HG03432 (cell line): ENCODE measurements around the gene KISS1.

ENCODE experiments used
- ATAC-seq: cut with Tn5 transposase; IDR thresholded peaks from one replicate; pipeline ENCODE4 v1.9.1; 2021; ENCODE audit warnings: mild to moderate bottlenecking, moderate library complexity; ENCODE audit not compliant: unreplicated experiment

KISS1 gene

DNA sequence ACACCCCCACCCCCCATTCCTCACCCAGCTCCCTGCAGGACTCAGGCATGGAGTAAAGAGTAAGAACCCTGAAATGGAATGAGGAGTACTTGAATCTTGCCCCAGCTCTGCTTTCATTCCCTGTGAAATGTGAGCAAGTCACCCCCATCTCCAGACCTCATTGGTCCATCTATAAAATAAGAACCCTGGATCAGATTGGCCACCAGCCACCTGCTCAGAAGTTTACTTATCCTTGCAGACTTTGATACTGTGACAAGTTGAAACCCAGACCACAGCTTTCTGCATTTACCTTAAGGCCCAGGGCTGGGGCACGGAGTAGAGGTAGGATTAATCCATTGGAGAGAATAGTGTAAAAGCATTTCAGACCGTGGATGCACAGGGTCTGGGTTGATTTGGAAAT, 2.2 kb downstream of the KISS1 start:
- ATAC-seq, result no peak

DNA sequence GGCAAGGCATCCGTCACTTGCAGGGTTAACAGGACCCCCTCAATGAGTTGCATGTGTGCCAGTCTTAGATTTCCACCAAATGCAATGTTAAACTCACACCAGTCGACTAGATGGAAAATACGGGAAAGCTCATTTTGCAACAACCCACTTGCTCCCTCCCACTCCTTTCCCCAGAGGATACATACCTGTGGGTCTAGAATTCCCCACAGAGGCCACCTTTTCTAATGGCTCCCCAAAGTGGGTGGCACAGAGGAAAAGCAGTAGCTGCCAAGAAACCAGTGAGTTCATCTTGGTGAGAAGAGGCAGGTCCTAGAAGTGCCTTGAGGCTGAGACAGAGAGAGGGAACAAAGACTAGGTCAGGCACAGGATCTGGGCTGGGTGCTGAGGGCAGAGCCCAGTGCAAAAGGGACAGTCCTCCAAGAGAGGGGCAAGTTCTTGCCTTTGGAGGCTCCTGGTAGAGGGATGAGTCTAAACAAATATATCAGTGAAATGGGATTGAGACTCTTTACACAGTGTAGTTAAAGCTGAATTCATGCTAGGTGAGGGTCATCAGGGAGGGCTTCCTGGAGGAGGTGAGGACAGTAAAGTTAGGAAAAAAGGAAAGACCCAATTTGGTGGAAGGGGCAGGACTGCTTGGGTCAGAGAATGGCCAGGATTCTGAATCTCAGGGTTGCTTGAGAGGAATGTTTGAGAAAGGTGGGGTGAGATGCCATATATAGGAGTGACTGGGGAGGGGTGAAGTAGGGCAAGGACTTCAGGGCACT, 3.5 kb downstream of the KISS1 start:
- no peak for ATAC-seq

DNA sequence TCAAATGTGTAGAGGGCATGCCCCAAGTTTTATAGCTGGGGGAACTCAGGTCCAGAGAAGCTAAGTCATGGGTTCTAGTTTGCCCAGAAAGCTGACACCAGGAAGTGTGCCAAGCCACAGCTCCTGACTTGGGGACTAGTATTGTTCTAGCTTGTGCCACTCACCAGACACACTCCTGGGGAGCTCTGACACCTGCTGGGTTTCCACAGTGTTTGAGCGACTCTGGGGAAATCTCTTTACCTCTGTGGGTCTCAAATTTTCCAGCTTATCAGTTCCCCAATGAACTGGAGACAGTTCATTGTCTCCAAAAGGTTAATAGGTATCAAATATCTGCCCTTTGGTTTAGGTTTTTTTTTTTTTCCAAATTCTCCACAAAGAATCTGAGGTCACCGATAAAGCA, 4.2 kb downstream of the KISS1 start:
- ATAC-seq, result no peak

DNA sequence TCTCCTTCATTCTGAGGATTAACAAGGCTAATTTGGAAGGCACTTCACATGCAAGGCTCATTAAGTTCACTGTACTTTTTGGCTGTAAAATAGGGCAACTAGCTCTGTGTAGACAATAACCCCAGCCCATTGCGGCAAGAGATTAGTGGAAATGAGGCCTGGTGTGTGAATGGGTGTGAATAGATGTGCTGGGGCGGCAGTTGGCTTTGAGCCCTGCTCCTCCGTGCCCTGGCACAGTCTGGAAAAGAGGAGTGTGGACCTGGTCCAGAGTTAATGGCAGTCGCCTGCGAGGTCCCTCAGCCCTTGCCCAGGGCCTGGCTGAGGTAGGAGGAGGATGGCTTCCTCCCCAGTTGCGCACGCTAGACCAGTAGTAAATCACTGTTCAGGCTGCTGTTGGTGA, 4.8 kb downstream of the KISS1 start:
- ATAC-seq, result no peak

DNA sequence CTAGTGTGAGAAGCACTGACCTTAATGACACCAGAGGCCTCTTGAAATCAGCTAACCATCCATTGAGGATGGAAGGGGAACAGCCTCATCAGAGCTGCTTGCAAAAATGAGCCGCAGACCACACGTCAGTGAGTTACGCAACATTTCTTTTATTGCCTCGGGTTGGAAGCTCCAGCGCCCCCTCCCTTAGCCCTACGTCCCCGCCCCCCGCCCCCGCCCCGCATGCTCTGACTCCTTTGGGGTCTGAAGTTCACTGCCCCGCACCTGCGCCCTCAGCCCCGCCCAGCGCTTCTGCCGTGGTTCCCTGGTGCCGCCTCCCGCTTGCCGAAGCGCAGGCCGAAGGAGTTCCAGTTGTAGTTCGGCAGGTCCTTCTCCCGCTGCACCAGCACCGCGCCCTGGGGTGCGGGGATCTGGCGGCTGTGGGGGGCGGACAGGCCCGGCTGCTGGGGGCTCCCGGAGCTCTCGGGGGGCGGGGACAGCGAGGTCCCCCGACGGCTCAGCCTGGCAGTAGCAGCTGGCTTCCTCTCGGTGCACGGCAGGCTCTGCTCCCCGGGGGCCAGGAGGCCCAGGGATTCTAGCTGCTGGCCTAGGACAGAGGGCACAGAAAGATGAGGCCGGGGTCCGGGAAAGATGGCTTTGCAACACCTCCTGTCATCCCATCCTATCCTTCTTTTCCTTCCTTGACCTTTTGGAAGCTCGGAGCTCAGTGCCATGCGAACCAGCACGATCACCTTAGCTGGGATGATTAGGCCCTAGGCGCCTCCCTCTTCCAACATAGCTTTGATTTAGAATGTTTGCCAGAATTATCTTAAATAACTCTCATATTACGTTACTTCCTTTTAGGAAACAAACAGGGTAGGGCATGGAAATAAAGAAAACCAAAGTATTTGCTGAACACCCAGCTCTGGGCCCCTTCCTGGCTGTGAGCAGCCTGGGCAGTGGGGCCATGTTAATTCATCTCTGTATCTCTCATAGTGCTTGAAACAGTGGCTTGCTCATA, 5.8 kb downstream of the KISS1 start:
- no peak for ATAC-seq

DNA sequence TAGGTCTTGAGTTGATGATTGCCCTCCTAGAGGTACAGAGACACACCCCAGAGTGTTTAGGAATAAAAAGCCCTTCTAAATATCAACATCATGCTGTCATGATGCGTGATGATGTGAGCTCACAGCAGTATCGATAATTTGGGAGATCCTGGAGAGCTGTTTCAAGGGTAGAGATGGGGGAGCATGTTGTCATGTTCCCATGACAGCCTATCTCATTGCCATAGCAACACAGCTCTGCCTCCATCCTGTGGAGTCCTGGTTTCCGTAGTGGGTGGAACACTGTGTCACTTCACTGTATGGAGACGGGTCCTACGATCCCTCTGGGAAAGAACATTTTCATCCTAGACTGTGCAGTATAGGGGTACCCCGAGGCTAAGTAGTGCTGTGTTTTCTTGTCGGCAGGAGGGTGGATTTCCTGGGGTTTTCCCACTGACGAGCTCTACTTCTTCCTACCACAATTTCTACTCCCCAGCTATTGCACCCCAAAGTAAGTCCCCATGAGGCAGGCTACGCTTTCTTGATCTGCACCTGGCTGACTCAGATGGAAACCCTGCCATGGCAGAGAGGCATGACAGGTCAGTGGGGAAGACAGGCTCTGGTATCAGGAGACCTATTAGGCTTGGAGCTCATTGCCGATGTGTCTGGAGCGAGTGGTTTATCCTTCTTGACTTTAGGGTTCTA, 7.2 kb downstream of the KISS1 start:
- ATAC-seq, result no peak

DNA sequence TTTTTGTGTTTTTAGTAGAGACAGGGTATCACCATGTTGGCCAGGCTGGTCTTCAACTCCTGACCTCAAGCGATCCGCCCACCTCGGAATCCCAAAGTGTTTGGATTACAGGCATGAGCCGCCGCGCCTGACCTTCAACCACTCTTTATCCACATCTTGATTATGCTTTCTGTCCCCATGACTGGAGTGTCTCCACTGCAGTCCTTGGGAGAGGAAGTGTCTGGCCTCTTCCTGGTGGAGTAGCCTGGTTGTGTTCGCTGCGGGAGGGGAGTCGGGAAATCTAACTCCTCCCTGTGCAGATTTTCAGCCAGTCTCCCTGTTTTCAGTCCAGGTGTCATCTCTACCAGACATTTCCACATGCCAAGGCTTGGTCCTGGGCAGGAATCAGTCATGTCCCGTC, 9.7 kb downstream of the KISS1 start:
- ATAC-seq, result no peak

DNA sequence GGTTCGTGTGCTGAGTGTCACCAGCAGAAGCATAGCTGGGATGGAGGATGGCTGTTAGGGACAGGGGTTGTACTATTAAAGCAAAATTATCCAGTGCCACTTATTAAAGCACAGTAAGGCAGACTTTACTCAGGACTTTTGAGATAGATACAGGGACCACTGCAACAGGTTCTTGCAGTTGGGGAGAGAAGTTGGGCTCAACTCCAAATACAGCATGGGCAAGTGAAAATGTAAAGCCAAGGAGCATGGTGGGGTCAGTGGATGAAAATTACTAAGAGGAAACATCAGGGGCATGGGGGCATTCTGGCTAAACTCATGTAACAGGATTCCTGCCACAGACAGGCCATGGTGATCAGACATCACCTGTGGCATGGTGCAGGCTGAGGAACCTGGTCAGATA, 15.2 kb downstream of the KISS1 start:
- ATAC-seq, result no peak

DNA sequence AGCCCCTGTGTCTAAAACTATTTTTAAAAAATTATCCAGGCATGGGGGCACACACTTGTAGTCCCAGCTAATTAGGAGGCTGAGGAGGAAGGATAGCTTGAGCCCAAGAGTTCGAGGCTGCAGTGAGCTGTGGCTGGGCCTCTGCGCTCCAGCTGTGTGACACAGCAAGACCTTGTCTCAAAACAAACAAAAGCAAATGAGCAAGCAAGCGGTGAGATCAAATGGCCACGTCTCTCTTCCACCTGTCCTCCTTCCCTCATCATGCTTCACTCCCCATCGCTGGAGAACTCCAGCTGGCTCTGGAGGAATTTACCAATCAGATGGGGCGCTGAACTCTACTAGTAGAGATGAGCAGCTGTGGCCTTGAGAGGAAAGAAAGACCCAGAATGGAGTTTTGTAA, 16.2 kb downstream of the KISS1 start:
- no peak for ATAC-seq

DNA sequence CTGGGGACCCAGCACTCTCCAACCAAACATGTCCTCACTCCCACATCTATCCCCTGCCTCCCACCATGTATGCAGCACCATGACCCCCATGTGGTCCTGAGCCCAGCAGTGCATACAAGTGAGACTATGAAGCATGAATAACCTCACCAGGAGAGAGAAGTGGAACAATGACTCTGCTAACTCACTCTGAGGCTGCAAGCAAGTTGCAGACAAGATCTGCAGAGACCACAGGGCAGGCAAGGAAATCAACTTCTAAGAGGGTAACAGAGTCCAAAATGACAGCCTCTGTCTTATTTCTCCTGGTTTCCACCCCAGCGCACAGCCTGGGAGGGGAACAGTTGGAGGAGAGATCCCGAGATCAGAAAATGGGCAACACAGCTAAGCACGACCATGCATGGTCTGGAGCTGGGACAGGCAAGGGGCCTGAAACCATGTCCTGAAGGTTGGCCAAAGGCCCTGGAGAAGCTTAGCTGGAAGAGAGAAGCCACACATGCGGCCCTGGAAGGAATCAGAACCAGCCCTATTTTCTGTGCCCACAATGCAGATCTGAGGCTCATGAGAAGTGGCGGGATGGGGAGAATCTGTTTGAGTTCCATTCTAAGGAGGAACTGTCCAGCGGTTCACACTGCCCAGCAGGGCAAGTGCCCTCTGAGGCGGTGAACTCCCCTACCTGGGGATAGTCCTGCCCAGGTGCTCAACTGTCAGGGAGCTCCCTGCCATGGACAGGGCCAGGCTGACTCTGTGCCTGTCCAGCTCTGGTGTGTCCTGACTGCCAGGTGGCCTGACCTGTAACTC, 17.6 kb downstream of the KISS1 start:
- ATAC-seq, result no peak

DNA sequence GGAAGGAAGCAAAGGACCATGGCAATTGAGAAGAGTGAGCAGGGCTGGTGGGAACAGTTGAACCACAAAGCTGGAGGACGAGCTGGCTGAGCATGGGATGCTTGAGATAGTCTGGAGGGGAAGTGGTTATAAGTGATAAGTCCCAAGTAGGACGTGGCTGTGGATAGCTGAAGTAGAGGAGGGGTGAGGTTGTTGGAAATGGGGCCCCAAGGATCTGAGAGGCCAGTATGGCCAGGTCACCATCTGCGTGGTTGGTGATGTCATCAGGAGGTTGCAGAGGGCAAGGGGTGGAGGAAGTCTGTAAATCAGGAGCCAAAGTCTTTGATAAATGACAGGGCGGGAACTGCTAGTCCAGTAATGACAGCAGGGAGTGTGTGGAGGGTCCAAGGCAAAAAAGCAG, 19.2 kb downstream of the KISS1 start:
- ATAC-seq, result no peak

DNA sequence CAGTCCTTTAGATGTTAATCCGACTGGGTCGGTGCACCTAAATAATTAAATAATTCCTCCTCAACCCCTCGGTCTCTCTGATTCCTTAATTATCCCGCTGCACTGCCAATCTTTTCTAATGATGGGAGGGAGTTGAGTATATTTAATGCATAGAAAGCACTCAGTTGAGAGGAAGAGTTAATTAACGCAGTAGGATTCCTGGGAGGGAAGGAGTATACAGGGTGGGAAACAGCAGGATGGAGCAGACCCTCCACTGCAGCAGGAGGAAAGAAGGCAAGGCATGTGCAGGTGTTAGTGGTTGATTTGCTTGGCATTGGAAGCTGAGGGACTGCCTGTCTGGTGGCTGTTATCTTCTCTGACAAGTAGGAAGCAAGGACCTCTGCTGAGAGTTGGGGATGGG, 20.2 kb downstream of the KISS1 start:
- ATAC-seq, result no peak

DNA sequence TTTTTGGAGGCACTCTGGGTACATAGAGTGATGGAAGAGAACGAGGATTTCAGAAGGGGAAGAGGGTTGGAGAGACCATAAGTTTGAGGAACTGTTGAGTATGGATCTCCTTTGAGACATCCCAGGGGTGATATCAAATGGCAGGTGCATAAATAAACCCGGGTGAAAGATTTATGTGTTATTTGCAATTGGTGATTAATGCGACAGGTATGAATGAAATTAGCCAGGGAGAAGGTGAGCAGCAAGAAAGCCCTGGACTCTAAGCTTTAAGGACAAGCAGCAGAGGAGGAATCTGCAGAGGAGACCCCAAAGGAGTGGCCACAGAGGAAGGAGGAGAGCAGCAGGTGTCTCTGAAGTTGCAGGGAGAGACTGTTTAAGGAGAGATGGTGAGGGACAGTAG, 21.3 kb downstream of the KISS1 start:
- ATAC-seq, result no peak

DNA sequence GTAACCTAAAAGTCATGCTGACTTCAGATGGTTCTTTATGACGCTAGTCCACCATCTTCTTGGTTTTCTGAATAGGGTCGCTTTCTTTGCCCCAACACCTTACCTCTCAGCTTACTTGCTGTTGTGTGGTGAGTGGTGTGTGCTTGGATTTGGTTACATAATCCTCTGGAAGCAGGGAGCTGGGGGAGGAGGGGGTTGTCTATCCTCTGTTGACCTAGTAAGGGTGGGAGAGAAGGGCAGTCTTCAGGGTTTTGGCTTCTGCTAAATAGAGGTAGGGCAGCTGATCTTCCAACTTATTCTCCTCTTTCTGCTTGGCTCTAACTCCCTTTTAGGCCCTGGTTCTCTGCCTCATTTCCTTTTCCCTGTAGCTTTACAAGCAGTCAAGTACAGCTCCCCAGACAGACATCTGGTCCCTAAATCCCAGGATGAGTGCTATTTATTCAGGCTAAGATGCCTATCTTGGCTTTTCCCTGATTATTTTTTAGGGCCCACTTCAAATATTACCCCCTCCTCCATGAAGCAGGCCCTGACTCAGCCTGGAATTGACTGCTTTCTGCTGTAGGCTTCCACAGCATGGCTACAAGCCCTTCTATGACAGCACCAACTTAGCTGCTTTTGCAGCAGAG, 23.8 kb downstream of the KISS1 start:
- ATAC-seq, result no peak

DNA sequence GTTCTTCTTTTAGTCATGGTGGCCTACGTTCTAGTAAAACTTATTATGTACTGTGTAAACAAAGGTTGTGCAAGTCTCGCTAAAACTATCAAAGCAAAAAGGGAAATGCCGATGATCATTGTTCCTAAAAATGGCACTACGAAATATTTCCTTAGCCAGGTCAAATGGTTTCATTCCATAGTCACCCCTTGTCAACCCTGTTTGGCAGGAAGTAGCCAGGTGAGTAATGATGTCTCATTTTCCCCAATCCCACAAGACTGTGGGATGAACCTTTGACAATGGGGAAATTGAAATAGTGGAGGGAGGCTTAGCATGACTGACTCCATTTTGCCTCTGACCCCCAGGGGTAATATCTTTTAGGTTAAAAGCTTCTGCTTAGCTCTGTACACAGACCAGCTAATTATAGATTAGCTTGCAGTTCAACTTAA, 24.5 kb downstream of the KISS1 start:
- no peak for ATAC-seq

DNA sequence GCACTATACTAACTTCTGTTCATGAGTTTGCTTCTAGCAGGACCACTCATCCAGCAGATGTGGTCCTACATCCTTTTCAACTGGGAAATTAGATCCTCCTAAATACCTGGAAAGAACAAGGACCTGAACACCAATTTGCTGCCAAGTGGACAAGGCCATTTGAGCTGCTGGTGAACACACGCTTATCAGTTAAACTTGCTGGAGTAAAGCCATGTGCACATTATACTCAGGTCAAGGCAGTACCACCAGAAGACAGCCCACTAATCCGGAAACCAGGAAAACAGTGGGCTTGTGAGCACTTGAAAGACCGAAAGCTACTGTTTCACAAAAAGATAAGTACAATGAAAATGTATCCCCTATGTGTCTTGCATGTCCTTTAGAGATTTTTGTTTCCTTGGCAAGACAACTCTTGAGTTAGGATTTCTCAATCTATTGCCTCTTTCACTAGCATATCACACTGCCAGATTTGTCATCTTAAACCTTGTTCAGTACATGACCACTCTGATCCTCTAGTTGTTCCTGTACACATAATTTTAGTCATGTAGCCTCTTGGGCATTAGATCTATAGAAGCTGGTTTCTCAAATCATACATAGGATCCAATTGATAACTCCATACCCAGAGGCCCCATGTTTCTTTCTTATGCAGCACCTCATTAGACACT, 25.7 kb downstream of the KISS1 start:
- ATAC-seq, result no peak

DNA sequence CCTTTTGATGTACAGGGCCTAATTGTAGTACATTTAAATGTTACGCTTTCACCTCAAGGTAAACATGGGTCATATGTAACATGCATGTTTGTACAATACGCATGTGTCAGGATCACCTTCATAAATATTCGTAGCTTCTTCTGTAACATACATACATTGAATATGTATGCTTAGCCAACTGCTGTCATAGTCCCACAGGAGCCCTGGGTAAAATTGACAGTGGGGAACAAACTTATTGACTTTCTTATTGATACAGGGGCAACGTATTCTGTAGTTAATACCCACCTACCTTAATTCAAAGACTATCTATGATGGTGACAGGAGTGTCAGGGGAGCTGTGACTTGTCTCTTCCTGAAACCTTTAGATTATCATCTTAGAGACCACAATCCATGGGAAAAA, 26.4 kb downstream of the KISS1 start:
- no peak for ATAC-seq

DNA sequence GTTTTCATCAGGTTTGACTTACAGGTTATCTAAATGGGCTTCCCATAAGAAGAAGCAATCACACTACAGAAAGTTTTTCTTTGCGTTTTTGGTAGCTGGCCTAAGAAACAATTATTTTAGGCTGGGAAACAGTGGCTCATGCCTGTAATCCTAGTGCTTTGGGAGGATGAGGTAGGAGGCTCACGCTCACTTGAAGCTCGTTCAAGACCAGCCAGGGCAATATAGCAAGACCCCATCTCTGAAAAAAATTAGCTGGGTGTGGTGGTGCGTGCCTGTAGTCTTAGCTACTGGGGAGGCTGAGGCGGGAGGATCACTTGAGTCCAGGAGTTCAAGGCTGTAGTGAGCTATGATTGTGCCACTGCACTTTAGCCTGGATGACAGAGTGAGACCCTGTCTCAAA, 28.6 kb downstream of the KISS1 start:
- ATAC-seq, result no peak

DNA sequence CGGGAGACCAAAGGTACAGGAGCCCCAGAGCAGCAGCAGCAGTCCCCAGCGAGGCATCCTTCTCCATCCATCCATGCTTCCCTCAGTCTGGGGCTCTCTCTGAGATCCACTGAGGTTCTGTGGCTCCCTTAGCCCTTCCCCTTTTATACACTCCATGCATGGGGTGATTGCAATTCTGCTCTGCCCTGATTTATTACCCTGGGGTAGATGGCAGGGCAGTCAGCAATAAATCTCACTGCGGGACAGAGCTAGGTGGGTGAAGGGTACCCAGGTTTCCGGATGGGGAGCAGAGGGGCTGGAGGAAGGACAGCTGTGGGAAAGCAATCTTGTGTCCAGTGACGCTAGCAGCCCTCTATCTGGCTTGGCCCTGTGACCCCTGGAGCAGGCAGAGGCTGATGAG, 30.1 kb downstream of the KISS1 start, which contains the start of gene REN:
Gene REN (minus strand): TSS at position 119 of the 400 bp plus-strand sequence. CDS start 44 bp downstream, at position 75.
- ATAC-seq, result no peak
